K562 (cell line): Measurements from ENCODE around the gene CRYBA4. TPM values are rescaled to one million over a fixed set of nuclear protein-coding genes. Genes with fewer than 3 reads are reported as not detected.

ENCODE experiments used
- CUX1 ChIP-seq: fragments of 200-800 bp; sonication (Bioruptor generic); IDR thresholded peaks from 2 replicates; pipeline ENCODE4 v1.6.1; 2016; ENCODE audit warnings: missing genetic modification characterization, missing compliant biosample characterization
- DACH1 ChIP-seq: fragments of 450-650 bp; IDR thresholded peaks from 2 replicates; pipeline ENCODE4 v1.6.1; 2018; ENCODE audit not compliant: partially characterized antibody
- E2F1 ChIP-seq: sonication (generic); formaldehyde crosslinking; IDR thresholded peaks from 2 replicates; pipeline ENCODE4 v1.8.1; 2023; ENCODE audit warnings: mild to moderate bottlenecking, missing genetic modification reagents, moderate library complexity
- GABPA ChIP-seq: fragments of 200-800 bp; sonication (Bioruptor generic); conservative IDR thresholded peaks from 2 replicates; pipeline ENCODE4 v1.6.1; 2016; ENCODE audit warnings: low read depth, missing genetic modification characterization, missing compliant biosample characterization
- GATA2 ChIP-seq: sonication (generic); formaldehyde crosslinking; IDR thresholded peaks from 2 replicates; pipeline ENCODE4 v1.4.0; 2020; ENCODE audit warnings: mild to moderate bottlenecking, missing genetic modification reagents
- HCFC1 ChIP-seq: IDR thresholded peaks from 2 replicates; pipeline ENCODE4 v1.6.1; 2012; ENCODE audit warnings: low read depth, low read length, improper control_type of control experiment
- HLTF ChIP-seq: fragments of 450-650 bp; IDR thresholded peaks from 2 replicates; pipeline ENCODE4 v1.6.1; 2016
- ILF3 ChIP-seq: fragments of 450-650 bp; IDR thresholded peaks from 2 replicates; pipeline ENCODE4 v1.6.1; 2018; ENCODE audit warnings: antibody characterized with exemption, mild to moderate bottlenecking, moderate library complexity, borderline replicate concordance
- KHSRP ChIP-seq: fragments of 450-650 bp; IDR thresholded peaks from 2 replicates; pipeline ENCODE4 v1.6.1; 2017
- MTA2 ChIP-seq: fragments of 450-650 bp; IDR thresholded peaks from 2 replicates; pipeline ENCODE4 v1.6.1; 2016; ENCODE audit warnings: low read depth
- NCOA4 ChIP-seq: fragments of 450-650 bp; IDR thresholded peaks from 2 replicates; pipeline ENCODE4 v1.6.1; 2018; ENCODE audit warnings: mild to moderate bottlenecking; ENCODE audit not compliant: partially characterized antibody
- POU5F1 ChIP-seq: fragments of 150-350 bp; IDR thresholded peaks from 2 replicates; pipeline ENCODE4 v1.6.1; 2014; ENCODE audit warnings: borderline replicate concordance, low read length, low read depth, mild to moderate bottlenecking; ENCODE audit not compliant: partially characterized antibody
- SAP30 ChIP-seq: fragments of 200-600 bp; sonication (generic); IDR thresholded peaks from 2 replicates; pipeline ENCODE4 v1.6.1; 2012; ENCODE audit warnings: borderline replicate concordance, low read depth, mild to moderate bottlenecking, moderate library complexity, low read length, control low read depth, inconsistent platforms; ENCODE audit not compliant: insufficient read depth, poor library complexity, severe bottlenecking
- TAL1 ChIP-seq: fragments of 450-650 bp; IDR thresholded peaks from 2 replicates; pipeline ENCODE4 v1.6.1; 2016; ENCODE audit warnings: mild to moderate bottlenecking
- TEAD4 ChIP-seq, 2 experiments: sonication (generic) in 1 of 2; formaldehyde crosslinking in 1 of 2; IDR thresholded peaks; 2 replicates each; pipeline versions ENCODE4 v1.6.1 to v1.8.0; 2012 to 2022; ENCODE audit warnings: borderline replicate concordance in 1 of 2, inconsistent platforms in 1 of 2, low read length in 1 of 2, mild to moderate bottlenecking in 1 of 2, missing genetic modification reagents in 1 of 2
- THRB ChIP-seq: fragments of 450-650 bp; formaldehyde crosslinking; conservative IDR thresholded peaks from 2 replicates; pipeline ENCODE4 v1.4.0; 2022; ENCODE audit warnings: mild to moderate bottlenecking, missing genetic modification characterization
- ZNF174 ChIP-seq: fragments of 250-450 bp; sonication (Bioruptor Pico); IDR thresholded peaks from 2 replicates; pipeline ENCODE4 v1.4.0; 2020; ENCODE audit warnings: mild to moderate bottlenecking
- ZNF507 ChIP-seq: conservative IDR thresholded peaks from 2 replicates; pipeline ENCODE4 v1.6.1; 2017; ENCODE audit warnings: missing genetic modification characterization, missing compliant biosample characterization
- ZNF717 ChIP-seq: fragments of 250-450 bp; sonication (Bioruptor Pico); IDR thresholded peaks from 2 replicates; pipeline ENCODE4 v1.5.0; 2021
- polyA plus RNA-seq, 8 experiments: library from polyadenylated mRNA; depleted of rRNA in 4 of 8; stranded (reverse) in 5 of 8; unstranded in 3 of 8; fragments of >200 nt; fragmentation: Nextera tagmentation in 2 of 8; fragmentation: Illumina TruSeq in 1 of 8; extraction: Ambion mirVana in 2 of 8; extraction: Trizol in 1 of 8; gene quantifications; 2 replicates each; pipeline versions ENCODE4 v1.2.1 to v1.2.3, GENCODE V29; 2011 to 2014; ENCODE audit warnings: inconsistent platforms in 1 of 8, missing spikeins in 1 of 8
- total RNA-seq, 7 experiments: library from RNA; depleted of rRNA in 6 of 7; stranded (reverse); fragments of >200 nt in 6 of 7; fragmentation: Illumina TruSeq in 2 of 7; extraction: Trizol in 2 of 7; gene quantifications; 2 replicates each; pipeline versions ENCODE4 v1.2.1 to v1.2.3, GENCODE V29; 2011 to 2021; ENCODE audit warnings: low replicate concordance in 1 of 7
- TF ChIP-seq, protein P1 (sequence below): sonication (generic); formaldehyde crosslinking; IDR thresholded peaks from 2 replicates; pipeline ENCODE4 v1.8.0; 2022; ENCODE audit warnings: missing genetic modification reagents, mild to moderate bottlenecking, moderate library complexity, borderline replicate concordance

CRYBA4 gene
- total and polyA plus RNA-seq, 9 of the 15 experiments (the other 6 are each of a cell fraction or from before 2014, with no cell fraction given): 0.59 to 3.3 (median 1.6) TPM

DNA sequence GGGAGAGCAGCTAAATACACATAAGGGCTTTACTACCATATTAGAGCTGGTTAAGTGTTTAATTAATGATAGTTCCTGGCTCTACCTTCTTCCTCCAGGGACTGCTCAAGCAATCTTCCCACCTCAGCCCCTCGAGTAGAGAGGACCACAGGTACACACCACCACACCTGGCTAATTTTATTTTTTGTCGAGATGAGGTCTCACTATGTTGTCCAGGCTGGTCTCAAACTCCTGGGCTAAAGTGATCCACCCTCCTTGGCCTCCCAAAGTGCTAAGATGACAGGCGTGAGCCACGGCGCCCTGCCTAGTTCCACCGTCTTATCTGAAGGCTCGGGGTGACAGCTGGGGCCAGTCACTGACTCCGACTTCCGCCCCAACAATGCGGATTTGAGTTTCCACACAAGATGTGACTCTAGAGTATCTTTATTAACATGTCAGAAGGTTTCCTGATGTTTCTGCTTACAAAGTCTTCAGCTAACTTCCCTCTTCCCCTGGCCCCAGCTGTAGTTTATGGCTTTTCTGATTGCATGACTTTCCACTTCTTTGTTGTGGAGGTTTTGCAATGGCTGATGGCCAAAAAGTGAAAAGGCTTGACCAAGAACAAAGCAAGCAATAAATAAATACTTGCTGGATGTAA, 48.6 kb upstream of the CRYBA4 start (continued):
- TF ChIP-seq E2F1 (no peak), THRB (CRISPR knock-in tag) (no peak), DACH1 (peak; percentile 60), GATA2 (CRISPR knock-in tag) (peak; percentile 55), TAL1 (peak; percentile 34; the same call in 1 of the 2 replicates), CUX1 (CRISPR knock-in tag) (no peak), KHSRP (no peak), SAP30 (peak; percentile 25), GABPA (tag) (peak; percentile 56), HLTF (no peak), POU5F1 (no peak), ZNF174 (CRISPR knock-in tag) (no peak), ZNF717 (CRISPR knock-in tag) (no peak), TEAD4 (IDR thresholded peaks at IDR 0.05; ENCODE audit: low read length) (peak; percentile 51; the same call in 1 of the 2 replicates), TEAD4 (CRISPR knock-in tag; IDR thresholded peaks at IDR 0.05; ENCODE audit: borderline replicate concordance) (no peak), ZNF507 (tag) (no peak), NCOA4 (no peak), ILF3 (no peak), HCFC1 (no peak), MTA2 (no peak)
- TF ChIP-seq, protein P1, sequence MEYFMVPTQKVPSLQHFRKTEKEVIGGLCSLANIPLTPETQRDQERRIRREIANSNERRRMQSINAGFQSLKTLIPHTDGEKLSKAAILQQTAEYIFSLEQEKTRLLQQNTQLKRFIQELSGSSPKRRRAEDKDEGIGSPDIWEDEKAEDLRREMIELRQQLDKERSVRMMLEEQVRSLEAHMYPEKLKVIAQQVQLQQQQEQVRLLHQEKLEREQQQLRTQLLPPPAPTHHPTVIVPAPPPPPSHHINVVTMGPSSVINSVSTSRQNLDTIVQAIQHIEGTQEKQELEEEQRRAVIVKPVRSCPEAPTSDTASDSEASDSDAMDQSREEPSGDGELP: peak; percentile 97
